ENCODE data around the gene ZBTB8A. TPM values are rescaled to one million over a fixed set of nuclear protein-coding genes. Genes with fewer than 3 reads are reported as not detected.
"Not testable (repeated sequence)": the region's sequence is repeated elsewhere in the genome, so short reads cannot be mapped to it uniquely, and the experiment has no call there.

Gene ZBTB8A
- total RNA-seq, 1 donor from 2014 or later: 10.9 TPM

DNA sequence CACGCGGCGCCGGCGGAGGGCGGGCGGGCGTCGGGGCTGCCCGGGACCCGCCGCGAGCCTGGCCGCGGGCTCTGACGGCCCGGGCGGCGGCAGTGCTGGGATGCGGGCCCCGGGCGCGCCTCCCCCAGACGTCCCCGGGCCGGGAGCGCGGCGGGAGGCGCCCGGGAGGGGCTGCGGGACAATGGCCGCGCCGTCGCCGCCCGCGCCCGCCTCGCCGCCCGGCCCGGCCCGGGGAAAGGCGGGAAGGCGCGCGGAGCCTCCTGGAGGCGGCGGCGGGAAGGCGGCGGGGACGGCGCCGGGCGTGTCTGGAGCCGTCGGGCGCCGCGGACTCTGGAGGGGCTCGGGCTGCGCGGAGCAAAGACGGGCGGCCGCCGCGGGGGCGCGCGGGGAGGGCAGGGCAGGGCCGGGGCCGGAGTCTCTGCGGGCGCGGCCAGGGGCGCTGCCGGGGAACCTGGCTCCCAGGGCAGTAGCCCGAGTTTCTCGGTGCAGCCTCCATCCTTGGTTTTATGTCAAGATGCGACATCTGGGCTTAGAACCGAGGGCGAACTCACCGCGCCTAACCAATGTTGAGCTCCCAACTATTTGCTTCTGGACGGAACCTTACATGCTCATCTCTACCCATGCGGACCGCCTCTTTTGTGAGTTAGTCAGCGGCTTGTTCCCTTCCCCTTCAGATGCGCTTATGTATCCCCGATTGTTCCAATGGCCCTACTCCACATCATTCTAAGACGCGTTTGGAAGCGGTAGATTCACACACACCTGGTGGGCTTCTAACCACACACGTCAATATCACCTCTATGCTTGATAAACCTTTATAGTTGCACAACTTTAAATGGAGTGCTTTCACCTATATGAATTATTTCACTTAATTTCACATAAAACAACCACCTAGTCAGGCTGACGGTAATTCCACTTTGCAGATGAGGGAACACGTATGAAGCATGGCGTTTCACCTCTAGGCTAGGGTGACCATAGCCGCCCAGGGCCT, 651 bp downstream of the ZBTB8A start:
- DNase-seq: no peak

DNA sequence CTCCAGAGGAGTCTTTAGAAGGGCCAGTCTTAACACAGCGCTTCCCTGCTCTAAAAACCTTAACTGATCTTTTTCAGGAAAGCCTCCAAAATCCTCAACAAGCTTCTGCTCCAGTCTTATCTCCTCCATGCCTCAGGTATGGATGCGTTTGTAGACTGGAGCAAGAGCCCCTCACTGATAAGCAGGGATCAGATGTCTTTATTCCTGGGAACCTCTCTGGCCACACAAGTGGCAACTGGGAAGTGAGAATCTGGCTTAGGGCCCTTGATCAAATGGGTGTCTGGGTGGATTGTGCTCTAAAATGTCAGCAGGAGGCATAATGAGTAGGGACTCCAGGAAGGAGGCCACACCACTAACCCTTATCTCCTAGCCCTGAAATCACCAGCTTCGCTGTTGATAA, 1.4 kb downstream of the ZBTB8A start:
- DNase-seq: no peak

DNA sequence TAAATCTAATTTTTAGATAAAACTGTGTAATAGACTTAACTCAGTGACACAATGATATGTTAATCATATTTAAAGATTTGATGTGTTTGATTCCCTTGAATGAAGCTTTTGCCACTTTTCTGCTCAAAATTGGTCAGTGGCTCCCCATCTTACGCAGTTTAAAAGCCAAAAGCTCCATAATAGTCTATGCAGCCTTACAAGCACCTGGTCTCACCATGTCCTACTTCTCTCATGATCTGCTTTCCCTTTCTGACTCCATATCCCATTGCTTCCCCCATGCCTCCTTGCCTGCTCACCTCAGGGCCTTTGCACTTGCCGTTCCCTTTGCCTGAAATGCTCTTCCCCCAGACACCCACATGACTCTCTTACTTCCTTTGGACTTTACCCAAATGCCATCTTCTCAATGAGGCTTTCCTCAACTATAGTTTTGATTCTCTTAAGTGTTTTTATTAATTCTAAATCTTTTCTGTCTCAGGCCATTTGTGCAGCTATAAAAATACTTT, 1.9 kb downstream of the ZBTB8A start:
- DNase-seq: no peak

DNA sequence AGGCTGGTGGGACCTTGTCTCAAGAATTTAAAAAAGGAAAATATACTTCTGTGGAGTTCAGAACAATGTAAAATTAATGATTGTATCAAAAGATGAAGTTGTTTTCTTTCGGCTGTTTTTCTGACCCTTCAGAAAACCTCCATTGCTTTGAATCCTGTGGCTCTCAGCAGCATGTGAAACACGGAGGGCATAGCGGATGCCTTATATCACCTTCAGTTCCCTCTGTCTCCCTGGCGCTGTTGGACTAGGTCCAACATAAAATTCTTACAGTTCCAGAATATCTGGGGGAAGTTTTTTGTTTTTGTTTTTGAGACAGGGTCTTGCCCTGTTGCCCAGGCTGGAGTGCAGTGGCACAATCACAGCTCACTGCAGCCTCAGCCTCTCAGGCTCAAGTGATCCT, 7.4 kb downstream of the ZBTB8A start:
- DNase-seq: no peak

DNA sequence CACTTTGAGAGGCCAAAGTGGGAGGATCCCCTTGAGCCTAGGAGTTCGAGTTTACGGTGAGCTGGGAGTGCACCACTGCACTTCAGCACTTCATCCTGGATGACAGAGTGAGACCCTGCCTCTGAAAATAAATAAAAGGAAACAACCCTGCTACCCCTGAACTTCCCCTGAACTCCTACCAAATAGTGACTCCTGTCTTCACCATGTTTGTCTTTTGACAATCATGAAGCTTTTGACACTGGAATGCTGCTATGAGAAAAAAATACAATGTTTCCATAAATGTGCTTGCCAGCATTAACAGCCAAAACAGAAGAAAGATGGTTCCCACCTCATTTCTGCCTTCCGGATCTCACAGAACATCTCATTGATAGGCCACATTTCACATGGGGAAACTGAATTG, 10.4 kb downstream of the ZBTB8A start:
- DNase-seq: no peak

DNA sequence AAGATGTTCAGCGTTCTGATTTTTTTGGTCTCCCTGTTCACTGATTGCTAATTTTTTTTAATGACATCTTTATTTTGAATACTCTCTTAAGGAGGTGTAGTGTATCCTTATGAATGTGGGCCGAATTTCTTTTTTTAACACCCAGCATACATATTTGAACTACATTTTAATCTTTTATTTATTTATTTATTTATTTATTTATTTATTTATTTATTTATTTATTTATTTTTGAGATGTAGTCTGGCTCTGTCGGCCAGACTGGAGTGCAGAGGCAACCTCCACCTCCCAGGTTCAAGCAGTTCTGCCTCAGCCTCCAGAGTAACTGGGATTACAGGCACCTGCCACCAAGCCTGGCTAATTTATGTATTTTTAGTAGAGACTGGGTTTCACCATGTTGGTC, 15.1 kb downstream of the ZBTB8A start:
- no peak for DNase-seq

DNA sequence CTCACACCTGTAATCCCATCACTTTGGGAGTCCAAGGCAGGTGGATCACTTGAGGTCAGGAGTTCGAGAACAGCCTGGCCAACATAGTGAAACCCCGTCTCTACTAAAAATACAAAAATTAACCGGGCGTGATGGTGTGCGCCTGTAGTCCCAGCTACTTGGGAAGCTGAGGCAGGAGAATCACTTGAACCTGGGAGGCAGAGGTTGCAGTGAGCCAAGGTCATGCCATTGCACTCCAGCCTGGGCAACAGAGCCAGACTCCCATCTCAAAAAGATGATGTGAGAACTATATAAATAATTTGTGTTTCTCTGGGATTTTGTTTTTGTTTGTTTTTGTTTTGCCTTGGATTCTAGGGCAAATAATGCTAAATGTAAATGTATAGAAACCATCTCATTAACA, 17.8 kb downstream of the ZBTB8A start:
- DNase-seq: not testable (repeated sequence)

DNA sequence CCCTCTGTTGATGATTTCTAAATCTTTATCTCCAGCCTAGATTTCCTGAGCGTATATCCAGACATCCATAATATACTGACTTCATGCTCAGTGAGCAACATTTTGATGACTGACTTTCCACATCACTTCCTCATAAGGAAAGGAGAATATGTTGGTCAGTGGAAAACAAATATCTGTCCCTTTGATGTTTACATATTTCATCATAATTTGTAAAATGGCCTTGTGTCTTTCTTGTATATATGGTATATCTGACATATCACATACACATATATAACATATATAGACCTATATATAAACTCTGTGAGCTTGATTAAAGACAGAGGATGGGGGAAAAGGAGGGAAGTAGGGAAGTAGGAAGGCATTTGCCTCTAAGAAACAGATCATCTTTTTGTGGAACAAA, 18.6 kb downstream of the ZBTB8A start:
- no peak for DNase-seq

DNA sequence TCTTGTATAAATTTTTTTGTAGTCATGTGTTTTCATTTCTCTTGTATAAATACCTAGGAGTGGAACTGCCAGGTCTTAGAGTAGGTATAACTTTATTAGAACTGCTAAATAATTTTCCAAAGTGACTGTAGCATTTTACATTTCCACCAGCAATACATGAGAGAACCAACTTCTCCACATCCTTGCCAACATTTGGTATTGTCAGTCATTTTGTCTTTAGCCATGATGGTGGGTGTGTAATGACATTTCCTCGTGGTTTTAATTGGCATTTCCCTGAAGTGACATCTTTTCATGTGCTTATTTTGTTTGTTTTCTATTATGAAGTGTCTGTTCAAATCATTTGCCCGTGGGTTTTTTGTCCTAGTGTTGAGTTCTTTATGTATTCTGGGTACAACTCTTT, 29.7 kb downstream of the ZBTB8A start:
- DNase-seq: no peak

DNA sequence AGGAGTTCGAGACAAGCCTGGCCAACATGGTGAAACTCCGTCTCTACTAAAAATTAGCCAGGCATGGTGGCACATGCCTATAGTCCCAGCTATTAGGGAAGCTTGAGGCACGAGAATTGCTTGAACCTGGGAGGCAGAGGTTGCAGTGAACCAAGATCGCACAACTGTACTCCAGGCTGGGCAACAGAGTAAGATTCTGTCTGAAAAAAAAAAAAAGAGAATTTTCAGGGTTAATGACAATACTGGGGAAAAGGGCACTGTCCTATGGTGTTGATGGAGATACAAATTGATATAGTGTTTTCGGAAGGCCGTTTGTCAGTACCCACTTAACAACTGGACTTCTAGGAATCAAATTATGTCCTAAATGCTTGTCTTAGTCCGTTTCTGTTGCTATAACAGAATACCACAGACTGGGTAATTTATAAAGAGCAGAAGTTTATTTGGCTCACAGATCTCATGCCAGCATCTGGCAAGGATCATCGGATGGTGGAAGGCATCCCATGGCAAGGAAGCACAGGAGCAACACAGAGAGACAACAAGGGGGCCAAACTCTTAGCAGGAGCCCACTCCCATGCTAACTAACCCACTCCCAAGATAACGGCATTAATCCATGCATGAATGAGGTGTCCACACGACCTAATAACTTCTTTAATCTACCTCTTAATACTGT, 41.3 kb downstream of the ZBTB8A start:
- DNase-seq: no peak

DNA sequence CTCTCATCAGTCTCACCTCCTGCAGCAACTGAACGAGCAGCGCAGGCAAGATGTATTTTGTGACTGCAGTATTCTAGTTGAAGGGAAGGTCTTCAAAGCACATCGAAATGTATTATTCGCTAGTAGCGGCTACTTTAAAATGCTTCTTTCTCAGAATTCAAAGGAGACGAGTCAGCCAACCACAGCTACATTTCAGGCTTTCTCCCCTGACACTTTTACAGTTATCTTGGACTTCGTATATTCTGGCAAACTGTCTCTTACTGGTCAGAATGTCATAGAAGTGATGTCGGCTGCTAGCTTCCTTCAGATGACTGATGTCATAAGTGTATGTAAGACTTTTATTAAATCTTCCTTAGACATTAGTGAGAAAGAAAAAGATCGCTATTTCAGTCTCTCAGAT, 53.7 kb downstream of the ZBTB8A start:
- no peak for DNase-seq

DNA sequence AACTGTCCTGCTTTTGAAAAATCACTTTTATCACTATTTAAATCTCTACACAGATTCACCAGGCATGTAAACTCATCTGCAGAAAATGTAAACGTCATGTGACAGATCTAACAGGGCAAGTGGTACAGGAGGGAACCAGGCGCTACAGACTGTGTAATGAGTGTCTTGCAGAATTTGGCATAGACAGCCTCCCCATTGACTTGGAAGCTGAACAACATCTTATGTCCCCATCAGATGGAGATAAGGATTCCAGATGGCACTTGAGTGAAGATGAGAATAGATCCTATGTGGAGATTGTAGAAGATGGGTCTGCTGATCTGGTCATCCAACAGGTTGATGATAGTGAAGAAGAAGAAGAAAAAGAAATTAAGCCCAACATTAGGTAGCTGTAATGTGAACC, 60.8 kb downstream of the ZBTB8A start:
- no peak for DNase-seq

DNA sequence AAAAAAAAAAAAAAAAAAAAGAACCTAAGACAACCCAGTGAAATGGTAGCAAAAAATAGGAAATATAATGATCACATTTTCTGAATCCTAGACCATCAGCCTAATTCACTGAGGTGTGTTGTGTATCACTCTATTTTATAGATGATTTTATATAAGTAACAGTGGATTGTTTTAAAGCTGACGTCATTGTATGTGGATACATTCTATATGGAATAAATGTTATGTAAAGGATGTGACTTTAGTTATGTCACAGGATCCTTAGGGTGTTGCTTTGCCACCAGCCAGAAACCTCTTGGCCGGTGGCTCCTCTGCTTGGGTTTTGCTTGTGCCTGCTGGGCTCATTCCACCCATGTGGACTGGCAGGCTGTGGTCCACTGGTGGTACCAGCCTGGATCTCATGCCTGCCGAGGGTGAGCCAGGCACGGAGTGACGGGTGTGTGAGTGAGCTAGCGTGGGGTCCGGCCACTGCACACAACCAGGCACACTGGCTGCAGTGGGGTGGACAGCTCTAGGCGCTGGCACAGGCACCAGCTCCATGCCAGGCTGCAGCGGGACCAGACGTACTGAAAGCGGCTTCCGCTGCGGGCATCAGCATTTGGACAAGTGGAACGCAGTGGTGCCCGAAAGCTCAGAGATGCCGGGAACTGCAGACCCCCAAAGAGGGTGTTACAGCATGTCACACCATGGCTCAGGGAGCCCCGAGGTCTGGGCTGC, 66.6 kb downstream of the ZBTB8A start:
- no peak for DNase-seq

DNA sequence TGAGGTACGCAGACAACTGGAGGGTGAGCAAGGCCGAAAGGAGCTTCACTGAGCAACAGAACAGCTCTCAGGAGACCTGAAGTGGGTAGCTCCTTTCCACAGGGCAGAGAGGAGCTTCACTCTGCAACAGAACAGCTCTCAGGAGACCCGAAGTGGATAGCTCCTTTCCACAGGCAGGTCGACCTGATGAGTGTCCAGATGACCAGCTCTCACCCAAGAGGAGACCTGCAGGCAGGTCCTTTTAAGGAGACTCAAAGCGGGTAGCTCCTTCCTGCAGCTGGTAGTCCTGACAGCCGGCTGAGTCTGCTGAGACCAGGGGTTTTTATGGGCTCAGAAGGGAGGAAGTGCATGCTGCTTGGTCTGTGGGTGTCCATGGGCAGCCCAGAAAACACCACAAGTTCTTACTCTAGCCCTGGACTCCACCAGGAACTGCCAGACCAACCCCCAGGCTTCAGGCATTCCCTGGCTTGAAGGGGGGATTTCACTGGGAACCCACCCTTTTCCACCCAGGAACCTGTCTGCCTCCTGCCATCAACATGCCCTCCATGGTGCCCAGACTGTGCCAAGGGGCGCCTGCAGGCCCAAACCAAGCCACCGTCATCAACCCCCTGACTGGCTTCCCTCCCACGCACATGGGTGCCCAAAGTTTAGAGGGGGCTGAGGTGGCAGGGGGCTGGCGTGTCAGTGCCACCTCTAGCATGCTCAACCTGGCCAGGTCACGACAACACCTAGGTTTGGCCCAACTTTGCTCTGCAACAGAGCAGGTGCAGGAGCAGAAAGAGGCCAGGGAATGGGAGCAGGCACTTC, 67.5 kb downstream of the ZBTB8A start:
- DNase-seq: no peak

DNA sequence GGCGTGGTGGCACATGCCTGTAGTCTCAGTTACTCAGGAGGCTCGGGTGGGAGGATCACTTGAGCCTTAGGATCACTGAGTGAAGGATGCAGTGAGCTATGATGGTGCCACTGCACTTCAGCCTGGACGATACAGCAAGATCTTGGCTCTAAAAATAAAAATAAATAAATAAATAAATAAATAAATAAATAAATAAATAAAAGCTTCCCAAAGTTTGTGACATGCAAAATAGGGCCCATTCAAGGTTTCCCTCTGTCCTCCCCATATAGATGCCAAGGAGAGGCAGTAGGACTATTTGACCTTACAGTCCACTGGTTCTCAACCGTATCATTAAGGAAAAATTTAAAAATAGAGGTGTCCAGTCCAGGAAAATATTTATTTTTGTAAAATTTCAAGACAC, 70.0 kb downstream of the ZBTB8A start:
- no peak for DNase-seq

DNA sequence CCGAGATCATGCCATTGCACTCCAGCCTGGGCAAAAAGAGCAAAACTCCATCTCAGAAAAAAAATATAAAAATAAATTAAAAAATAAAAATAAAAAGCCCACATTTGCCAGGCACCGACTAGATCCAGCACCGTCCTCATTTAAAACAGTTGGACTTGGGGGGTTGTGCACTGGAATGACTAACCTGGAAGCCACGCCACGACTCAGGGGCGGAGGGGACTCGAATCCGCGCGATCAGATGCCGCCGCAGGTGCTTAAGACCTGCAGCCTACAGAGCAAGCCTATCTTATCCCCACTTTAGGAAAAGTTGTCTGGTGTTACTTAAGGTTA, 72.6 kb downstream of the ZBTB8A start:
- no peak for DNase-seq

DNA sequence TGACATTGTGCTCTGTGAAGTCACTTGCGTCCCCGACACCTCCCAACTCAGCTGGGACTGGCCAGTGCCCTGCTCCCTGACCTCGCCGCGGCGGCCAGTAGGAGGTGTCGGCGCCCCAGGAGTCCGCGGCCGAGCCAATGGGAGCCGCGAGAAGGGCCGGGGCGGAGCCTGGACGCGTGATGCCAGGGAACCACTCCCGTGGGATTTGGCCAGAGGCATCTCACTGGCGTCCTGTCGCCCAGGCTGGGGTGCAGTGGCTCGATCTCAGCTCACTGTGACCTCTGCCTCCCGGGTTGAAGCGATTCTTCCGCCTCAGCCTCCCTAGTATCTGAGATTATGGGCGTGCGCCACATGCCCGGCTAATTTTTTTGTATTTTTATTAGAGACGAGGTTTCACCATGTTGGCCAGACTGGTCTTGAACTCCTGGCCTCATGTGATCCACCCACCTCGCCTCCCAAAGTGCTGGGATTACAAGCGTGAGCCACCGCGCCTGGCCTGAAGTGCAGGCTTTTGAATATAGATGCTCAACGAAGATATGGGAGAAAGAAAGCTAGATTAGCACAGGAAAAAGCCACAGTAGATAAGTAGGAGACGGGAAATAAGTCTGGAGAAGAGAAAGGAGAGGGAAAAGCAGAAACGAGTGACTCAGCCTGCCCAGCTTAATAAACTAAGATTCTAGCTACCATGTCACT, 73.1 kb downstream of the ZBTB8A start:
- no peak for DNase-seq

DNA sequence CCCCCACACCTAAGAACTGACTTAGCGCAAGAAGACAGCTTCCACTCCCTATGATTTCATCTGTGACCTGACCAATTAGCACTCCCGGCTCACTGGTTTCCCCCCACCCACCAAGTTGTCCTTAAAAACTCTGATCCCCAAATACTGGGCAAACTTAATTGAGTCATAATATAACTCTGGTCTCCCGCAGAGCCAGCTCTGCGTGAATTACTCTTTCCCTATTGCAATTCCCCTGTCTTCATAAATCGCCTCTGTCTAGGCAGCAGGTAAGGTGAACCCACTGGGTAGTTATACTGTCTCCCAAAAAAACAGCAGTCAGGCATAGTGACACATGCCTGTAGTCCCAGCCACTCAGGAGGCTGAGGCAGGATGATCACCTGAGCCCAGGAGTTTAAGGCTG, 74.2 kb downstream of the ZBTB8A start:
- no peak for DNase-seq

DNA sequence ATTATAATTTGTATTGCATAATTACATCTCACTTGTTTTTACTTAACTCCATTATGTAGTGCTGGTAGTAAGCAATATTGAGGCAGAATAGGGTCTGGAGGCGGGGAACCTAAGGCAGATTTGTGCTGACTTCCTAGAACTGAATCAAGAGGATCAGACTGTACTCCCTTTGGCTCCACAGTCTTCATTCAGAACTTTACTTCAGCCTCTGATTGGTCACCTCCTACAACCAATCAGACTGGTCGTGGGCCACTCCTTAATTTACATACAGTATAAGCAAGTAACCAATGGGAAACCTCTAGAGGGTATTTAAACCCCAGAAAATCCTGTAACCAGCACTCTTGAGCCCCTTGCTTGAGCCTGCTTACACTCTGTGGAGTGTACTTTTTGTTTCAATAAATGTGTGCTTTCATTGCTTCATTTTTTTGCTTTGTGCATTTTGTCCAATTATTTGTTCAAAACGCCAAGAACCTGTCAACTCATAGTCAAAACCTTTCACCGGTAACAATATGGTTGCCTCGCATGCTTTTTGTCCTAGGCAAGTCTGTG, 79.5 kb downstream of the ZBTB8A start:
- no peak for DNase-seq

DNA sequence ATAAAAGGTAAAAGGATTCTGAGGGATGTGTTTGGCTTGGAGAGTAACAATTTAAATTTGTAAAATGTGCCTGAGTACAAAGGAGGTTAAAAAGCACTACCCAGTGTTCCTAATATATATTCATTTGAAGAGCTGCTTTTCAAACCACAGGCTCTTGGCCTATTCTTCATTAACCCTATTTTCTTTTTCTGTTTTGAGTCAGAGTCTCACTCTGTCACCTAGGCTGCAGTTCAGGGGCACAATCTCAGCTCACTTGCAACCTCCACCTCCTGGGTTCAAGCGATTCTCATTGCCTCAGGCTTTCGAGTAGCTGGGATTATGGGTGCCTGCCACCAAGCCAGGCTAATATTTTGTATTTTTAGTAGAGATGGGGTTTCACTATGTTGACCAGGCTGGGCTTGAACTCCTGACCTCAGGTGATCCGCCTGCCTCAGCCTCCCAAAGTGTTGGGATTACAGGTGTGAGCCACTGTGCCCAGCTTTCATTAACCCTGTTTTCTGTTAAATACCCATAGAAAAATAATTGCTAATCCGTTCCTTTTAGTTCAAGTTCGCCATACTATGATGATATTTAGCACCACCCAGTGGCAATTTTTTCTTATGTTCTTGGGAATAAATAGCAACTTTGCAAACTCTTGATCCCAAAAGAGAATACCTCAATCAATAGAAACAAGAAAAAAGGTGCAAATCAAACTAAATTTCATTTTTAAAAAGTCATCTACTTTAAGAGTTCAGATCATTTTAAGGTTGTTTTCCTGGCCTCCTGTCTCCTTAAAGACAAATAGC, 80.7 kb downstream of the ZBTB8A start:
- peak; percentile 3 for DNase-seq

All from skin of body (tissue), 2 donors.